HG03039 (cell line): Measurements from ENCODE around the gene DDX24.

Source experiments
- ATAC-seq: cut with Tn5 transposase; IDR thresholded peaks from one replicate; pipeline ENCODE4 v1.9.1; 2021; ENCODE audit warnings: mild to moderate bottlenecking, moderate library complexity; ENCODE audit not compliant: unreplicated experiment

DDX24 gene

GRCh38 chr14:94080621-94081385 is at the start of gene DDX24, which contains the start of gene IFI27L1:
Gene DDX24 (minus strand): TSS chr14:94081202. CDS start chr14:94079742, 1,460 bp downstream.
Gene IFI27L1 (plus strand): TSS chr14:94081310. CDS start chr14:94096938, 15,628 bp downstream.
- peak; percentile 94 for ATAC-seq

DNA sequence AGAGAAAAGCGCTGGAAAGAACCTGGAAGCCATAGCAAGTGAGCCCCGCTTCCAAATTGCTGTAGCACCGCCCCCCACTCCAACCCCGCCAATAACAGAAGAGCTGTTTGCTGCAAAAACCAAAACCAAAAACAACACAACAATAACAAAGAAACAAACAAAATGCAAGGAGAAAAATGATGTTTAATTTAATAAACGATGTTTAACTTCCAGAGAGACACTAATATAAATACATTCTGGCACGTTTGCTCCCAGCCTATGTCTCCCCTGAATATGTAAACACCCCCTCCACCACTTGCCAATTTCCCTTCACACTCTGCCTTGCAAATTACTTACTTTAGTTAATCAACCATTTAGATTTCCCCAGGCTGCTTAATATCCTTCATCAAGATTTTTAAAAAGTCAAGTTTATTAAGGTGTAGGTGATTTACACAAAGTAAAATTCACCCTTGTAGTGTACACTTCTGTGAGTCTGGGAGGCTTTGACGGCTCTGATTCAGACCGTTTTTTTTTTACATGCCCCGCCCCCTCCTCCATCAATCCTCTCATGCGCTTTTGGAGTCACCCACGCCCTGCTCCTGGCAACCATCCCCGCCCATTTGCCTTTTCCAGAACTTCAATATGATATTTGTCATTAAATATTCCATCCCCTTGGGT is 48.9 kb upstream of the DDX24 start:
- ATAC-seq: no peak

- ATAC-seq: peak; percentile 90
These were observed 48.2 kb upstream of the DDX24 start, which contains the start of gene IFI27L2 for GRCh38 chr14:94129111-94129757. Gene IFI27L2 (minus strand): TSS chr14:94129604. CDS start chr14:94129564, 40 bp downstream.

DNA sequence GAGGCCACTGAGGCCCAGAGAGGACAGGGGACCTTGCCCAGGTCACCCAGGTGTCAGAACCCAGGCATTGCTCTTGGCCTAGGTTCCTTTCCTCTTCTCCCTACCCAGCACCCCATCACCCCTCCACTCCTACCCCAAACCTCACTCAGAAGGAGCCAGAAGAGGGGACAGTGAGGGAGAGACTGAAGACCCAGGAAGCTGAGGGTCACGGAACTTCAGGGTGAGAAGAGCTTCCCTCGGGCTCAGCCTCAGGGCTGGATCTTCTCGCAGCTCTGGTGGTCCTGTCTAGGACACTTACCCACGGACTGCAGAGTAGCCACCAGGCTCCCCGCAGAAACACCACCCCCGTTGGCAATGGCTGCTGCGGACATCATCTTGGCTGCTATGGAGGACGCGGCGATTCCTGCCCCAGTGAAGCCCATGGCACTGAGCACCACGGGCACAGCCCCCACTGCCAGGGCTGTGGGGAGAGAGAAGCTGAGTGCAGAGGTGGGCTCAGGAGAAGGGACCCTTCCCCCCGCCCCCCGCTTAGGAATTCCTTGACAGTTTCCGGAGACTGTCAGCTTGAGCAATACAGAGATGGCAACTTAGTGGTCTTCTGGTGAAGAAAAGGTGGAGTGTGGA is 47.3 kb upstream of the DDX24 start:
- no peak for ATAC-seq

DNA sequence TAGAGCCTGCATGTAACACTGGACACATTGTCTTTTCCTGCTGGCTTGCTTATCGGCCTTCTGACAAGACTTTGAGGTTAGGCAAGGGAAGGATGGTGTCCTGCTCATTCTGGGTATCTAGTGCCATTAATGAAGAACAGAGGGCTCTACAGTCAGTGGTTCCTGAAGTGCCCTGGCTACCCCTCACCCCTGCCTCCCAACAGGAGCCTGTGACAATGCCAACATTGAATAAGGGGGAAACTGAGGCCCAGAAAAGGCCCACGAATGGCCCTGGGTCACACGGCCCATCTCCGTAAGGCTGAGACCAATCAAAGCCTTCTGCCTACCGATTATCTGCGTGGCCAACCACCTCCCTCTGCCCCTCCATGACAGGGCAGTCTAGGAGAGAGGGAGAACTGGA is 46.3 kb upstream of the DDX24 start:
- no peak for ATAC-seq

GRCh38 chr14:94126800-94127199 is 45.8 kb upstream of the DDX24 start:
- ATAC-seq: no peak

DNA sequence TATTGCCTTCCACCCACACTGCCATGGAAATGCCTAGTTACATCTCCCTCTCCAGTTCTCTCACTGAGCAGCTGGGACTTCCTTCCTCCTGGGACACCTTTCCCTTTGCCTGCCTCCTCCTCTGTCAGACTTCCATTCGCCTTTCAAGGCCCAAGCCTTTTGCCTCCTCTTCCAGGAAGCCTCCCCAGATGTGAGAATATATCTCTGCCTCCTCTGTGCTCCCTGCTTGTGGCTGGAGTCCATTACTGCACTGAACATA is 45.3 kb upstream of the DDX24 start:
- no peak for ATAC-seq

- ATAC-seq: no peak
These were observed 44.8 kb upstream of the DDX24 start for GRCh38 chr14:94125659-94126418.

DNA sequence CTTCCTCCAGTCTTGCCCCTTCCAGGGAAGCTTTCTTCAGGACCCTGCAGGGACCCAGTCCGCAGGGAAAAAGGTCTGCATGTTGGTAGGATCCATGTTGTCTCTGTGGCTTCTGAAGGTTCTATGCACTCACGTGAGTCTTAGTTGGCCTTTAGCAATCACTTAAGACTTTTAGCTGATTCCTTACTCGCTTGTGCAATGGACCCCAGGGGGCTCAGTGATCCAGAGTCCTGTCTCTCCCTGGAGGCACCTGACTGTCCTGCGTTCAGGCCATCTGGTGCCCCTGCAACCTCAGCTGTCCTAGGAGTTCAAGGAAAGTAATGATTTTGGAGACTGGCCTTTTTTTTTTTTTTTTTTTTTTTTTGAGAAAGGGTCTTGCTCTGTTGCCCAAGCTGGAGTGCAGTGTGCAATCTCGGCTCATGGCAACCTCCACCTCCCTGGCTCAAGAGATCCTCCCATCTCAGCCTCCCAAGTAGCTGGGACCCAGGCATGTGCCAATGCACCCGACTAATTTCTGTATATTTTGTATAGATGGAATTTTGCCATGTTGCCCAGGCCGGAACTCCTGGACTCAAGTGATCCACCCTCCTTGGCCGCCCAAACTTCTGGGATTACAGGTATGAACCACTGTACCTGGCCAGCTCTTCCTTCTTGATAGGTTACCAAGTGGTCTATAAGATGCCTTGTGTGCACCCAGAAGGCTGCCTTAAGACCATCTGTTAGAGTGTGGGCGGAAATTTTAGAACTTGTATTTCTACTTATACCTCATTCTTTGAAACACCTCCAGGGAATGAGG is 43.8 kb upstream of the DDX24 start:
- no peak for ATAC-seq

DNA sequence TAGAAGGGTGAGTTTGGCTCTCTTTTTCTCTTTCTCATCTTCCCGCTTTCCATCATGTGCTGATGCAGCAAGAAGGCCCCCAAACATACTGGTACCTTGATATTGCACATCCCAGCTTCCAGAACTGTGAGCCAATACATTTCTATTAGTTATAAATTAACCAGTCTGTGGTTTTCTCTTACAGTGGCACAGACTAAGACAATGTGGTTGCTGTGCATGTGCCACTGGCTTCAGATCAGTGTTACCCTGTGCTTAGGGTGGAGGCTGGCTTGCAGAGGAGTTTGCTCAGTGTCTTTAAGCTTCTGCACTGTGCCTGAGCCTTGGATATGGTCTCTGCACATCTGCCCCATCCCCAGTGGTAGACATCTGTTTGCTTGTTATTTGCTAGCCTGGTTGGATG is 42.9 kb upstream of the DDX24 start:
- ATAC-seq: no peak

DNA sequence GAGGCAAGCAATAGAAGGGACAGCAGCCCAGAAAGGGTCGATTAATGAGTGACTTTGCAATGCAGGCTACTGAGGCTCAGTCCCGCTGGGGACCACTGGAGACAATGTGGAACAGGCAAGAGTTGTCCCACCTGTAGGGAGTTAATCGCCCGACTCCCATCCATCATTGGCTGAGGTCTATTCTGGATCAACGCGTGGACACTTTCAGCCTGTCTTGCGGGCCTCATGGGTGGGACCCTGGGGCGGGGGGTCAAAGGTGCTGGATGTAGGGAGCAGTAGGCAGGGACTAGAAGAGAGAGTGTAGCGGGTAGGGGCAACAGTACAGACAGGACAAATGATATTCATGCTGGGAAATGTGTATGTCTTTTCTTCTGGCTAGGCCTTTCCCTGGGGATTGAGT is 42.3 kb upstream of the DDX24 start:
- no peak for ATAC-seq

DNA sequence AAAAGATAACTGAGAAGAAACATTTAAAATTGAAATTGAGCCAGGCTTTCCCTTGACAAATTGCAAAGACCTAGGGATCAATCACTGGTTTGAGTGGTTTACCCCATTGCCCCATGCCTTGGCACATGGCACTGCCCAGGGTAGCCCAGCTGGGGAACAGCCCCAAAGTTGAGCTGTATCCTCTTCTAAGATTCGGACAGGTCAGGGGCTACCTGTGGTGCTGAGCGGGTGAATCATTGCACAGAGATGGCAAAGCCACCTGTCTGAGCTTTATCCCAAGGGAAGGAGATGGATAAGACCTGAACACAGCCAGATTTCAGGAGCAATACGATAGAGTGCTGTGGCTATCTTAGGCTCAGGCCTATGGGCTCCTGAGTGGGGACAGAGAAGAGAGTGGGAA is 41.4 kb upstream of the DDX24 start:
- ATAC-seq: no peak

- ATAC-seq: no peak
These were observed 40.5 kb upstream of the DDX24 start for GRCh38 chr14:94121485-94121884.

DNA sequence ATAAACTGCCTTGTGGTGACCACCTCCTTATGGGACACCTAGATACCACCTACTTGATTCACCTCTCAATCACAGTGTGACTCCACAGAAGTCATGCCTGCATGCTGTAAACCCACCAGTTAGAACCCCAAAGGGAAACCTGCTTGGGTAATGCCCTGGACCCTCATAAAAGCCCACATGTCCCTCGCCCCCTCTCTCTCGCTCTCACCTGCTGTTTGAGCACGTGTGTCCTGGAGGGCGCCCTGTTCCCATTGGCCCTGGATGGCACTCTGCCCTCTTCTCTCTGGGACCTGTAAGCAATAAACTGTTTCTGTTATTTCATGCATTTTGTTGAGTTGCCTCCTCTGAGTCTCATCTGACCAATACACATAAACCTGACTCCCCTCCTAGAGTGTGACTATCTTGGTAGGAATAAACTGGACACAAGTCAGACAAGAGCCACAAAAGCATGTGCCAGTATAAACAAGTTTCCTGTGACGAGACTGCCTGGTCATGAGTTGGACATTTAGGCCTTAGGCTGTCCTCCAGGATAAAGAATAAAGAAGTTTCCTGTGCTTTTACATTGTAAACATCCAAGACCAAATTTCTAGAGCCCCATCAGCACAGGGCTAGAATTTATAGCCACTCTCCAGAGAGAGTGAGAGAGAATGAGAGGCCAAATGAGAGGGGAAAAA is 39.8 kb upstream of the DDX24 start:
- no peak for ATAC-seq

GRCh38 chr14:94119071-94119470 is 38.1 kb upstream of the DDX24 start:
- ATAC-seq: no peak

GRCh38 chr14:94117856-94118255 is 36.9 kb upstream of the DDX24 start:
- ATAC-seq: no peak

DNA sequence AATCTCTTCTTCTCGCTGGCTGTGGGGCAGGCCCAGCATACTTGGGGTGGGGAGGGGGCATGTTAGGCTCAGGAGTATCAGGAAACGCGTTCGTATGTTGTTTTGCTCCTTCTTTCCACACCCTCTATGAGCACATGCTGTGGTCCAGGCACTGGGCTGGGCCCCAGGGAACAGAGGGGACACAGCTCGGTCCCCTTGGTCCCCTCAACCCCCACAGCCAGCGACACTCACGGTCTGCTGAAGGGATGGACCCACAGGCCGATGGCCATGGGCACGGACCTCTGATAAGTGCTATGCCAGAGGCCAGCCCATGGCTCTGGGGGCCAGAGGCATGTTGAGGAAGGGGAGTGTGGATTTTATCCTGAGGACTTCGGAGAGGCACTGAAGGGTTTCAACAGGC is 35.7 kb upstream of the DDX24 start:
- no peak for ATAC-seq

- no peak for ATAC-seq
These were observed 34.6 kb upstream of the DDX24 start for GRCh38 chr14:94115631-94116030.

DNA sequence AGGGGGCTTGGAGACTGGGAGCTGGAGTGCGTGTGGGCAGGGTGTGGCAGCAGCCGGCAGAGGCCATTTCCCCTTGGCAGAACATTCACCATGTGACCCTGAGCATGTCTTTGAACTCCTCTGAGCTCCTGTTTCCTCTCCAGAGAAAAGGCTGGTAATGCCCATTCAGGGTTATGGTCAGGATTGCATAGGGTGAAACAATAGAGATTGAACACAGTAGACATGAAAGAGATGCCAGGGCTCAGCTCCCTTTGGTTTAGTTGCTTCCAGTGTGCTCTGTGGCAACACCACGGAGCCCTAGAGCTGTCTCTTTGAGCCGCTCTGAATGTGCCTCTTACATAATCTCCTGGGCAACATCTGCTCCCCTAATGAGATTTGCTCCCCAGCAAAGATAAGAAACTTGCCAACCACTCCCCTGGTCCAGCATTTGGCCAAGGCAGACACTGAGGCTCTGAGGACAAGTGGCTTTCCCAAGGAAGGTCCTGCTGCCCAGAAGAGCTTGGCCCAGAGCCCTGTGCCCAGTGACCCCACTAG is 34.1 kb upstream of the DDX24 start:
- ATAC-seq: no peak
